CD4-positive, alpha-beta T cell treated with Interleukin-6 at 100 ng/mL for 8 hours (primary cell): ENCODE measurements around the gene CDC25B.

Experiments
- DNase-seq: peaks from one replicate; pipeline ENCODE4 v3.0.0-alpha.2; 2020; ENCODE audit warnings: mixed read lengths, low spot score

CDC25B gene

GRCh38 chr20:3795511-3796468 is at the start of gene CDC25B:
Gene CDC25B, plus strand, starts transcription at chr20:3796310. Its CDS starts 222 bp downstream, at chr20:3796532.
- DNase-seq = peak; percentile 87

- no peak for DNase-seq
Observed at GRCh38 chr20:3747471-3747870, 48.6 kb upstream of the CDC25B start.

- DNase-seq = no peak
Observed at GRCh38 chr20:3748073-3748472, 48.0 kb upstream of the CDC25B start.

GRCh38 chr20:3749087-3749688 is 46.9 kb upstream of the CDC25B start:
- no peak for DNase-seq

GRCh38 chr20:3749689-3750531 is 46.2 kb upstream of the CDC25B start:
- peak; percentile 12 for DNase-seq

GRCh38 chr20:3751305-3751674 is 44.8 kb upstream of the CDC25B start:
- DNase-seq = no peak

GRCh38 chr20:3751675-3752385 is 44.3 kb upstream of the CDC25B start:
- peak; percentile 15 for DNase-seq

GRCh38 chr20:3752386-3752759 is 43.7 kb upstream of the CDC25B start:
- no peak for DNase-seq

GRCh38 chr20:3753098-3753497 is 43.0 kb upstream of the CDC25B start:
- DNase-seq = peak; percentile 65

GRCh38 chr20:3753501-3754275 is 42.4 kb upstream of the CDC25B start:
- DNase-seq = no peak

- DNase-seq = no peak
Observed at GRCh38 chr20:3754276-3754630, 41.9 kb upstream of the CDC25B start.

- DNase-seq = no peak
Observed at GRCh38 chr20:3755269-3755668, 40.8 kb upstream of the CDC25B start.

- no peak for DNase-seq
Observed at GRCh38 chr20:3755814-3756480, 40.2 kb upstream of the CDC25B start.

- DNase-seq = no peak
Observed at GRCh38 chr20:3757268-3757667, 38.8 kb upstream of the CDC25B start.

GRCh38 chr20:3758566-3758965 is 37.5 kb upstream of the CDC25B start:
- no peak for DNase-seq

GRCh38 chr20:3759316-3759823 is 36.7 kb upstream of the CDC25B start:
- DNase-seq = no peak

GRCh38 chr20:3759884-3760283 is 36.2 kb upstream of the CDC25B start:
- DNase-seq = no peak

GRCh38 chr20:3760655-3761348 is 35.3 kb upstream of the CDC25B start:
- no peak for DNase-seq

GRCh38 chr20:3763671-3764601 is 32.2 kb upstream of the CDC25B start:
- no peak for DNase-seq
